GM12878 (cell line): ENCODE measurements around the gene LHX2. TPM values are rescaled to one million over a fixed set of nuclear protein-coding genes. Genes with fewer than 3 reads are reported as not detected.
A peak's percentile ranks its signal among the peaks of the same experiment; 100 is the strongest.

Source experiments
- CHD4 ChIP-seq: fragments of 200-600 bp; sonication (generic); IDR thresholded peaks from 2 replicates; pipeline ENCODE4 v1.6.1; 2016; ENCODE audit warnings: mild to moderate bottlenecking
- CUX1 ChIP-seq: IDR thresholded peaks from 2 replicates; pipeline ENCODE4 v1.6.1; 2012; ENCODE audit warnings: improper control_type of control experiment, low read depth, low read length; ENCODE audit not compliant: insufficient replicate concordance
- IKZF1 ChIP-seq: fragments of 450-650 bp; conservative IDR thresholded peaks from 2 replicates; pipeline ENCODE4 v1.6.1; 2017; ENCODE audit warnings: antibody characterized with exemption, mild to moderate bottlenecking
- IKZF2 ChIP-seq, 2 experiments: fragments of 450-650 bp; IDR thresholded peaks; 2 replicates each; pipeline ENCODE4 v1.6.1; 2017; ENCODE audit warnings: mild to moderate bottlenecking in 2 of 2, moderate library complexity in 2 of 2
- MEF2A ChIP-seq: IDR thresholded peaks from 2 replicates; pipeline ENCODE4 v1.6.1; 2011; ENCODE audit warnings: low read depth, mild to moderate bottlenecking, low read length, moderate library complexity; ENCODE audit not compliant: insufficient read depth
- STAT1 ChIP-seq: fragments of 450-650 bp; conservative IDR thresholded peaks from 2 replicates; pipeline ENCODE4 v1.6.1; 2014; ENCODE audit warnings: antibody characterized with exemption, mild to moderate bottlenecking
- TCF12 ChIP-seq: IDR thresholded peaks from 2 replicates; pipeline ENCODE4 v1.6.1; 2011; ENCODE audit warnings: low read depth, mild to moderate bottlenecking, low read length
- ZNF207 ChIP-seq: fragments of 450-650 bp; IDR thresholded peaks from 2 replicates; pipeline ENCODE4 v1.6.1; 2014; ENCODE audit warnings: antibody characterized with exemption, mild to moderate bottlenecking, borderline replicate concordance
- ZNF24 ChIP-seq: fragments of 450-650 bp; IDR thresholded peaks from 2 replicates; pipeline ENCODE4 v1.6.1; 2017; ENCODE audit warnings: antibody characterized with exemption, mild to moderate bottlenecking
- polyA plus RNA-seq, 11 experiments: library from polyadenylated mRNA; depleted of rRNA in 4 of 11; unstranded in 6 of 11; stranded (reverse) in 5 of 11; fragments of >200 nt; fragmentation: Nextera tagmentation in 4 of 11; fragmentation: Illumina TruSeq in 1 of 11; extraction: Ambion mirVana in 4 of 11; extraction: Trizol in 1 of 11; gene quantifications; 1 replicate in 1 of 11; 2 replicates in 10 of 11; pipeline versions ENCODE4 v1.2.1 to v1.2.3, GENCODE V29; 2011 to 2016; ENCODE audit warnings: inconsistent platforms in 2 of 11, missing spikeins in 2 of 11, low read depth in 1 of 11
- total RNA-seq, 4 experiments: library from RNA; depleted of rRNA in 3 of 4; stranded (reverse); fragments of >200 nt in 3 of 4; fragmentation: Illumina TruSeq in 1 of 4; extraction: Trizol in 1 of 4; gene quantifications; 2 replicates each; pipeline versions ENCODE4 v1.2.1 to v1.2.3, GENCODE V29; 2013 to 2021
- TF ChIP-seq, protein P1 (sequence below): fragments of 450-650 bp; IDR thresholded peaks from 2 replicates; pipeline ENCODE4 v1.6.1; 2018; ENCODE audit warnings: mild to moderate bottlenecking, low read depth, moderate library complexity; ENCODE audit not compliant: partially characterized antibody

Gene LHX2
- total and polyA plus RNA-seq, 10 of the 15 experiments (the other 5 are each of a cell fraction or from before 2014, with no cell fraction given) = 0.82 to 69.8 (median 5.3) TPM

GRCh38 chr9:124012368-124013301 is 1.1 kb downstream of the LHX2 start (continued):
- TF ChIP-seq MEF2A (no peak), CHD4 (no peak), IKZF1 (peak; percentile 13; the same call in 1 of the 2 replicates), TCF12 (no peak), IKZF2 (IDR thresholded peaks at IDR 0.05) (peak in 1 of 2 experiments; percentile 15; a peak in 1 of 4 replicates), ZNF207 (no peak), STAT1 (no peak), ZNF24 (no peak), CUX1 (no peak)
- TF ChIP-seq, protein P1, sequence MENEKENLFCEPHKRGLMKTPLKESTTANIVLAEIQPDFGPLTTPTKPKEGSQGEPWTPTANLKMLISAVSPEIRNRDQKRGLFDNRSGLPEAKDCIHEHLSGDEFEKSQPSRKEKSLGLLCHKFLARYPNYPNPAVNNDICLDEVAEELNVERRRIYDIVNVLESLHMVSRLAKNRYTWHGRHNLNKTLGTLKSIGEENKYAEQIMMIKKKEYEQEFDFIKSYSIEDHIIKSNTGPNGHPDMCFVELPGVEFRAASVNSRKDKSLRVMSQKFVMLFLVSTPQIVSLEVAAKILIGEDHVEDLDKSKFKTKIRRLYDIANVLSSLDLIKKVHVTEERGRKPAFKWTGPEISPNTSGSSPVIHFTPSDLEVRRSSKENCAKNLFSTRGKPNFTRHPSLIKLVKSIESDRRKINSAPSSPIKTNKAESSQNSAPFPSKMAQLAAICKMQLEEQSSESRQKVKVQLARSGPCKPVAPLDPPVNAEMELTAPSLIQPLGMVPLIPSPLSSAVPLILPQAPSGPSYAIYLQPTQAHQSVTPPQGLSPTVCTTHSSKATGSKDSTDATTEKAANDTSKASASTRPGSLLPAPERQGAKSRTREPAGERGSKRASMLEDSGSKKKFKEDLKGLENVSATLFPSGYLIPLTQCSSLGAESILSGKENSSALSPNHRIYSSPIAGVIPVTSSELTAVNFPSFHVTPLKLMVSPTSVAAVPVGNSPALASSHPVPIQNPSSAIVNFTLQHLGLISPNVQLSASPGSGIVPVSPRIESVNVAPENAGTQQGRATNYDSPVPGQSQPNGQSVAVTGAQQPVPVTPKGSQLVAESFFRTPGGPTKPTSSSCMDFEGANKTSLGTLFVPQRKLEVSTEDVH = no peak
